ENCODE results near the gene BST1.

BST1 gene

DNA sequence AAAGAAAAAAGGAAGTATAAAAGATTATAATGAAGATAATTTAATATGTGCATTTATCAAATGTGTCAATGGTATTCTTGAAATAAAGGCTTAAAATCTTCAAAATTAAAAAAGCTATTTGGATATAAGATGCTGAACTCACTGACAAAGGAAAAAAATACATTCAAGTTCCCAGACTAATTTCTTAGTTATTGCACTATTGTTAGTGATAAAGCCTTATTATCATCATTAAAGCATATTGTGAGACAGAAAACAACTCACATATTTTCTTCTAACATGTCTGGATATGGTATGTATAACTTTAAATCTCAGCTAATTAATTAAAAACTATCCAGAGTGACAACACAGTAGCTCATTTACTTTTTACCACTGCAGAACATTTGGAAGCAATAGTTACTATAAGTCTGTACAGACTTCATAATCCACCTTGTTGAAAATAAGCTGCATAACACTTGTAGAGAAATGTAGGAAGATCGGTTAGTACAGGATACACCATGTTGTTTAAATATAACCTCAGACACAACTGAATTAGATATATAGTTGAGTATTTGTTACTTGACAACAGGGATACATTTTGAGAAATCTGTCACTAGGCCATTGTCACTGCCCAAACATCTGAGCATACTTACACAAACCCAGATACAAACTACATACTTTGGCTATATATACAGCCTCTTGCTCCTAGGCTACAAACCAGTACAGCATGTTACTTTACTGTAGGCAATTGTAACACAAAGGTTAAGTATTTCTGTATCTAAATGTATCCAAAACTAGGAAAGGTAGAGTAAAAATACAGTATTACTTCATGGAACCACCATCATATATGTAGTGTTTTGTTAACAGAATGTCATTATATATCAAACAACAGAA is 34.1 kb upstream of the BST1 start:
- H3K4me3 ChIP-seq (replicated peaks; ENCODE audit: low read depth, low read length): no peak overlapping the region
- TF ChIP-seq, protein P1, sequence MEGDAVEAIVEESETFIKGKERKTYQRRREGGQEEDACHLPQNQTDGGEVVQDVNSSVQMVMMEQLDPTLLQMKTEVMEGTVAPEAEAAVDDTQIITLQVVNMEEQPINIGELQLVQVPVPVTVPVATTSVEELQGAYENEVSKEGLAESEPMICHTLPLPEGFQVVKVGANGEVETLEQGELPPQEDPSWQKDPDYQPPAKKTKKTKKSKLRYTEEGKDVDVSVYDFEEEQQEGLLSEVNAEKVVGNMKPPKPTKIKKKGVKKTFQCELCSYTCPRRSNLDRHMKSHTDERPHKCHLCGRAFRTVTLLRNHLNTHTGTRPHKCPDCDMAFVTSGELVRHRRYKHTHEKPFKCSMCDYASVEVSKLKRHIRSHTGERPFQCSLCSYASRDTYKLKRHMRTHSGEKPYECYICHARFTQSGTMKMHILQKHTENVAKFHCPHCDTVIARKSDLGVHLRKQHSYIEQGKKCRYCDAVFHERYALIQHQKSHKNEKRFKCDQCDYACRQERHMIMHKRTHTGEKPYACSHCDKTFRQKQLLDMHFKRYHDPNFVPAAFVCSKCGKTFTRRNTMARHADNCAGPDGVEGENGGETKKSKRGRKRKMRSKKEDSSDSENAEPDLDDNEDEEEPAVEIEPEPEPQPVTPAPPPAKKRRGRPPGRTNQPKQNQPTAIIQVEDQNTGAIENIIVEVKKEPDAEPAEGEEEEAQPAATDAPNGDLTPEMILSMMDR (IDR thresholded peaks at IDR 0.05; ENCODE audit: low read length, missing control alignments): no peak
- no peak for DNase-seq (ENCODE audit: low read depth)

DNA sequence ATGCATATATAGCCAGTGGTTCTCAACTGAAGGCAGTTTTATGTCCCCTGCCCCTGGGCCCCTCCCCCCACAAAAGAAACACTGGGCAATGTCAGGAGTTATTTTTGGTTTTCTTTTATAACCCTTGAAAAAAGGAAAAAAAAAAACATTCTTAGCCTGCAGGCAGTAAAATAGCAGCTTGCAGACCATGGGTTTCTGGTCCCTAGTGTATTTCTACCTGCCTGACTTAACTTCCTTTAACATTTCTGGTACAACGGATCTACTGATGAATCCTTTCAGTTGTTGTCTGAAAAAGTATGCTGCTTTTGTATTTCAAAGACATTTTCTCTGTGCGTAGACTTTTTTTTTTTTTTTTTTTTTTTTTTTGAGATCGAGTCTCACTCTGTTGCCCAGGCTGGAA is 32.3 kb upstream of the BST1 start:
- TF ChIP-seq, protein P1 (IDR thresholded peaks at IDR 0.05; ENCODE audit: low read length, missing control alignments): no peak
- no peak for DNase-seq (ENCODE audit: low read depth)
- no peak overlapping the region for H3K4me3 ChIP-seq (replicated peaks; ENCODE audit: low read depth, low read length)

DNA sequence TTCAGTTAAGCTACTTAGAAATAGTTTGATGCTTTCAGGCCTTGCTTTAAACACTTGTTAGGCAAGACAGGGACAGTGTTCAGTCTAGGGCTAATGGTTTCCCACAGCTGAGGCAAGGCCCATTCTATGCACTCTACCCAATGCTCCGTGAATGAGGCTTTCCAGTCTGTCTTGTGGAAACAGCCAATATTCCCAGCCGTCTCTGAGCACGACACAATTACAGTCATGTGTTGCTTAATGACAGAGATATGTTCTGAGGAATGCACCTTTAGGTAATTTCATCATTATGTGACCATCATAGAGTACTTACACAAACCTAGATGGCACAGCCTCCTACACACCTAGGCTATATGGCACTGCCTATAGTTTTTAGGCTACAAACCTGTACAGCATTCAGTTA is 30.8 kb upstream of the BST1 start:
- DNase-seq (ENCODE audit: low read depth): no peak
- TF ChIP-seq, protein P1 (IDR thresholded peaks at IDR 0.05; ENCODE audit: low read length, missing control alignments): no peak
- H3K4me3 ChIP-seq (replicated peaks; ENCODE audit: low read depth, low read length): no peak overlapping the region

DNA sequence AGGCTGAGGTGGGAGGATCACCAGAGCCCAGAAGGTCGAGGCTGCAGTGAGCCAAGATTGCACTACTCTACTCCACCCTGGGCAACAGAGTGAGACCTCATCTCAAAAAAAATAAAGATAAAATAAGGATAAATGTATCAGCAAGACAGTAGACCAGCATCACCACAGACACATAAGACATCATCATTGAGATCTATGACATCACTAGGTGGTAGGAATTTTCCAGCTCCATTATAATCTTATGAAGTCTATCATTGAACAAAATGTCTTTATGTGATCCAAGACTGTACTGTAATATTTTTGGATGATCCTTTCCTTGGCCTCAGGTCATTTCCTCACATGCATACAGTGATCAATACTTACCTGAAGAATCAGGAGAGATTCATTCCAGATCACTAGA is 29.5 kb upstream of the BST1 start:
- TF ChIP-seq, protein P1 (IDR thresholded peaks at IDR 0.05; ENCODE audit: low read length, missing control alignments): no peak
- DNase-seq (ENCODE audit: low read depth): no peak
- no peak overlapping the region for H3K4me3 ChIP-seq (replicated peaks; ENCODE audit: low read depth, low read length)

DNA sequence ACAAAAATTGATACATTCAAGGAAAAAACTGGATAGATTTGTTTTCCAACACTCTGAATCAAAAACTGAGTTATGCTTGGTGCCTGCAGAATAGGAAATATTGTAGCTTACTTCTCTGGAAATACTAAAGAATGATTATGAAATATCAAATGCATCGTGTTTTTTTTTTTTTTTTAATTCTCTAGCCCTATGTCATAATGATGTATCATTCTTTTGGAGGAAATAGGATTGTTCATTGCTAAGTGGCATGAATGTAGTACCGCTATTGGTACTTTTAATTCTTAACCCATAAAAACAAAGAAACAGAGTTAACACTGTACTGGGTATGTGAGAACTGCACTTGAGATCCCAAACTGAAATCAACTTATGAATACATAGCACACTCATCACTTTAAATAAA is 28.8 kb upstream of the BST1 start:
- no peak for DNase-seq (ENCODE audit: low read depth)
- TF ChIP-seq, protein P1 (IDR thresholded peaks at IDR 0.05; ENCODE audit: low read length, missing control alignments): no peak
- H3K4me3 ChIP-seq (replicated peaks; ENCODE audit: low read depth, low read length): no peak overlapping the region

DNA sequence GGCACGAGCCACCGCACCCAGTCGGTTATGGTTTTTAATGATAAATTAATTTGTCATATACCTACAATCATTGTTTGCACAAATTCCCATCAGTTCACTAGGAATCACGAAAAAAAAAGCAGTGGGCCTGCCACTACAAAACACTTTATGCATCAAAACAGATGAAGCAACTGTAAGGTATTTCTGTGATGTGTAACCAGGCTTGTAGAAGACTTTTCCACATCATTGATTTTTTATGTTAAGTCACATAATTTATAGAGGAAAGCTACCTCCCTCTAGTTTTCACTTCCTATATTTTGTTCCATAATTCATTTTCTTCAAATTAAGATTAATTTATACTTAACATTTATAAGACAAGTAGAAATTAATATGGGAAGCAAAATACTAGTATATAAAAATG is 27.9 kb upstream of the BST1 start:
- DNase-seq (ENCODE audit: low read depth): no peak
- TF ChIP-seq, protein P1 (IDR thresholded peaks at IDR 0.05; ENCODE audit: low read length, missing control alignments): no peak
- H3K4me3 ChIP-seq (replicated peaks; ENCODE audit: low read depth, low read length): no peak overlapping the region

DNA sequence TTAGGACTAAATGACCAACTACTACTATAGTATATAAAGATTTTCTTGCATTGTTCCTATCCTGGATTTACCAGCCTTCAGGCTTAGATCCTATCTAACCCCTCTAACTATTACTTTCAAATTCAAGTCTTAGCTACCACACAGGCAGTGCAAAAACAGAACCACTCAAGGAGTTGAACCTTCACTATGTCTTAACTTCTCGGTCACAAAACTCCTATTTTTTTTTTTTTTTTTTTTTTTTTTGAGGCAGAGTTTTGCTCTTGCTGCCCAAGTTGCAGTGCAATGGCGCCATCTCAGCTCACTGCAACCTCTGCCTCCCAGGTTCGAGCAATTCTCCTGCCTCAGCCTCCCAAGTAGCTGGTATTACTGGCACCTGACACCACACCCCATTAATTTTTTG is 27.5 kb upstream of the BST1 start:
- H3K4me3 ChIP-seq (replicated peaks; ENCODE audit: low read depth, low read length): no peak overlapping the region
- TF ChIP-seq, protein P1 (IDR thresholded peaks at IDR 0.05; ENCODE audit: low read length, missing control alignments): no peak
- no peak for DNase-seq (ENCODE audit: low read depth)

All from fibroblast of pulmonary artery (primary cell).